Mammary epithelial cell (primary cell): Measurements from ENCODE around the gene TNFRSF18.

ENCODE experiments used
- CTCF ChIP-seq, 2 donors: IDR thresholded peaks in 1 of 2; conservative IDR thresholded peaks in 1 of 2; 2 replicates each; pipeline ENCODE4 v1.5.1; 2011 to 2012; ENCODE audit warnings: inconsistent platforms in 2 of 2, low read length in 2 of 2, mild to moderate bottlenecking in 2 of 2, control low read depth in 1 of 2, low read depth in 1 of 2; ENCODE audit not compliant: insufficient read depth in 1 of 2; ENCODE audit errors: extremely low read depth in 1 of 2
- EZH2 ChIP-seq: IDR thresholded peaks from 2 replicates; pipeline ENCODE4 v1.6.1; 2012; ENCODE audit warnings: low read length, inconsistent platforms, borderline replicate concordance

DNA sequence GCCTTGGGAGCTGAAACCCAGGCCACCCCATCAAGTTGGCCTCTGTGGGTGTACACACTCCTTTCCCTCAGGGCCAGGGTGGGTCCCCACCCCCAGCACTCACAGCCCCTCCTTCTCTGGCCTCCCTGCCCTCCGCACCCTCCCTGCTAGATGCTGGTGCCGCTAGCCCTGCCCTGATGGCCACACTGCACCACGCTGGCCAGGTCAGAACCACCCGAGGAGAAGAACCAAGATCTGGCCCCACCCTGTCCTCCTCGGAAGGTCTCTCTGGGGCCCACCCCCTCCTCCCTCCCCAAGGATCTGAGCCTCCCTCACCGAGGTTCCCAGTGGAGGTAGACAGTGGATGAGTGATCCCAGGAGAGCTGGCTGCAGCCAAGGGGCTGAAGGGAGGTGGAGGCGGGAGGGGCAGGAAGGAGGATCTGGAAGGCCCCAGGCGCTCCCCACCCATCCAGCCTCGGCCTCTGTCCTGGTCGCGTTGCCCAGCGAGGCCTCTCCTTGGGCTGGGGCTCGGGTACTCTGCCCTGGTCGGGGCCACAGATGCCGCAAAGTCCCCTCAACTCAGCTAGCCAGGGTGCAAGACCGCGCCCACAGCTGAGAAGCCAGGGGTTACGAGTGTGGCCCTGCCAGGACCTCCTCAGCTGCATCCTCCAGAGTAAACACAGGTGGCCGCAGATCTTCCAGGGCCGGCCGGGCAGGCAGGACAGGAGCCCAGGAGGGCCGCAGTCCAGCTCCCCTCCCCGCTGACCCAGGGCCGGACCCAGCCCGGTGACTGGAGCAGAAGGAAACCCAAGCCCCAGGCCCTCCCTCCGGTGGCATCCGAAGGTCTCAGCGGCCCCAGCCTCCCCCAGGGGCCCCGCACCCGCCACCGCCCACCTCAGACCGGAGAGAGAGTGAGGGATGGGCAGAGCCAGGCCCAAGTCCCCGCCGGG is 30.8 kb upstream of the TNFRSF18 start:
- TF ChIP-seq CTCF (conservative IDR thresholded peaks at IDR 0.05 in 1 of 2, IDR thresholded peaks at IDR 0.05 in 1 of 2; ENCODE audit: extremely low read depth in 1 of 2, insufficient read depth in 1 of 2, low read depth in 1 of 2, low read length in 2 of 2) (no peak), EZH2 (no peak)
